GM19468 (cell line): Measurements from ENCODE around the gene KDM4B.

Source experiments
- ATAC-seq: cut with Tn5 transposase; IDR thresholded peaks from one replicate; pipeline ENCODE4 v1.9.1; 2021; ENCODE audit warnings: mild to moderate bottlenecking, moderate library complexity, moderate number of reproducible peaks; ENCODE audit not compliant: unreplicated experiment; ENCODE audit errors: extremely low read depth

The KDM4B gene

DNA sequence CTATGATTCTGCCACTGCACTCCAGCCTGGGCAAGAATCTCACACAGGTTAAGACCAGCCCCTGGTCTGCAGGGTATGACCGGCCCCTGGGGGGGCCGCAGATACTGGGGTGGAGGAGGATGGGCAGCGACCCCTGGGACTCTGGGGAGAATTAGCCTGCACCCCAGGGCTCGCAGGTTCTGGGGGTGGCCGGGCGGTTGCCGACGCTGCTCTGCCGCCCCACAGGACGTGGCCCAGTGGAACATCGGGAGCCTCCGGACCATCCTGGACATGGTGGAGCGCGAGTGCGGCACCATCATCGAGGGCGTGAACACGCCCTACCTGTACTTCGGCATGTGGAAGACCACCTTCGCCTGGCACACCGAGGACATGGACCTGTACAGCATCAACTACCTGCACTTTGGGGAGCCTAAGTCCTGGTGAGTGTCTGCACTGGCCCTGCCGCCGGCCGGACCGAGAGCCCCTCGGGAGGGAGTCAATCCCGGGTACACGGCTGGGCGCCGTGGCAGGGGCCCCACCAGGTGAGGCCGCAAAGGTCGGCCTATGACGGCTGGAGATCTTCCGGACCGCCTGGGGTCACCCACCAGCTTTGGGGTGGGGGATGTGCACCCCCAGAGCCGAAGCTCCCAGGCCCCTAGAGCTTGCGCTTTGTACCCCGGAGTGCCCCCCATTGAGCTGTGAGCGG is 78.5 kb downstream of the KDM4B start:
- ATAC-seq: no peak

DNA sequence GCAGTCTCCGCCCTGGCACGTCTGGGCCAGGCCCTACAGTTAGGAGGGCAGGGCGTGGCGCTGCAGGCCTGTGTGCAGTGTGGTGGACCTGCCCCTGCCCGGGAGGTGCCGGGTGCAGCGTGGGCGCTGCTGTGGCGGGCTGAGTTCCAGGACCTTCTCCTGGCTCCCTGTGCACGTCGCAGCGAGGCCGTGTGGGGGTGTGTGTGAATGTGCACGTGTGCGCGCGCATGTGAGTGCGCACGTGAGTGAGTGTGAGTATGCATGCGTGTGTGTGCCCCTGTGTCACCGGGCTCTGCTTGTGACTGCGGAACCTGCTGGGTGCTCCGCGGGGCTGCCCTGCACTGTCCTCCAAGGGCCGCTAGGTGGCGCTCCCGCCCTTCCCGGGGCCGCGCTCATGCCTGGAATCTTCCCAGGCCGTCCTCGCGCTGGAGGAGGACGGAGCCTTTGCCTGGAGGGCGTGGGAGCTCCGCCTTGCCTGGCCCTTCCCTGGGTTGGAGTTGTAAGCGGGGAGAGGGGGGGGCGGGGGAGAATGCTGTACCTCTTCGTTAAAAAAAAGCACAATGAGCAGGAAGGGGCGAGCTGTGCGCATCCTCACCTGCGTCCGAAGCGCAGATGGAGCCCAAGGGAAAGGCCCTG is 79.3 kb downstream of the KDM4B start:
- ATAC-seq: no peak

DNA sequence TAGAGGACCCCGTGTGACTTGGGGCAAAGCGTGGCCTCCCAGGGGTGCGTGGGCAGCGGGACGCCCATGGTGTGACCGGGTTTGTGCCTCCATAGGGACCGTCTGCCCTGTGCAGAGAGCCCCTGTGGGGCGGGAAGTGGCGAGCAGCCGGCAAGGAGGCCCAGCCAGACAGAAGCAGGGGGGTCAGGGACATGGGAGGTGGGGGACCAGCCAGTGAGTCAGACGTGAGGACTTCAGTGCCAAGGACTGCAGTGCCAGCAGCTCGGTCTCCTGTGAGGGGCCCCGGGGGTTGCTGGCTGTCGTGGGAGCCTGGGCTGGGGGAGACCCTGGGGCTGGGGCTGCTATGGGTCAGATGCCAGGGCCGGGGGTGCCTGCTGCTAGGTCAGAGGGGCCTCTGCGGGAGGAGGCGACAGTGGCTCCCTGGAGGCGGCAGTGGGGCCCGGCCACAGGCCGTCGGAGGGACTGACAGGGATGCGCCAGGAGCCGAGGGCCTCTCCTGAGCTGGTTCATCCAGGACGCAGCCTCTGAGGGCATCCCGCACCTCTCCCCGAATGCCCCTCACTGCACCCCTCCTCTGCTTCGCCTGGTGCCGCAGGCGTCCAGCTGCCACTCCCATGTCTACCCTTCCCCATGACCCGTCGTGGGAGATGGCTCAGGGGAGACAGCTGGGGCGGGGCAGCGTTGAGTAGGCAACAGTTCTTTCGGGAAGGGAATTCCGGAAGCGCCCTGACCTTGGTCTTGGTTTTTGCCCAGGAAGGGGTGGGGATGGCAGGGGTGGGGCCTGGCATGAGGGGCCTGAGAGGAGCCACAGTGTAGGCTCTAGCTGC is 80.0 kb downstream of the KDM4B start:
- no peak for ATAC-seq

DNA sequence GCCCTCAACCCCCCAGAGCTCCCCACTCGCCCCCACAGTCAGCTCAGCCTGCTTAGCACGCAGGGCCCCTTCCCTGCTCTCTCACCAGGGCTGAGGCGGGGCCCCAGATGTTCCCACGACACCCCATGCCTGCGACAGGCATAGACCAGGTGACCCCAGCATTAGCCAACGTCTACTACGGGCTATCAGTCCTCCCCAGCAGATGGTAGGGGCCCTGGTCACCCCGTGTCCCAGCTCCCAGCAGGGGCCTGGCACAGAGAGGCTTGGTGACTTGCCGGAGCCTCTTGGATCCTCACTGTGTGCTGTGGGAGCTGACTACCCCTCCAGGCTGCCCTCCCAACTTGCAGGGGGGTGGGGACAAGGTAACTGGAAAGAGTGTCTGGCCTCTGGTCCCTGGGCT is 80.6 kb downstream of the KDM4B start:
- no peak for ATAC-seq

DNA sequence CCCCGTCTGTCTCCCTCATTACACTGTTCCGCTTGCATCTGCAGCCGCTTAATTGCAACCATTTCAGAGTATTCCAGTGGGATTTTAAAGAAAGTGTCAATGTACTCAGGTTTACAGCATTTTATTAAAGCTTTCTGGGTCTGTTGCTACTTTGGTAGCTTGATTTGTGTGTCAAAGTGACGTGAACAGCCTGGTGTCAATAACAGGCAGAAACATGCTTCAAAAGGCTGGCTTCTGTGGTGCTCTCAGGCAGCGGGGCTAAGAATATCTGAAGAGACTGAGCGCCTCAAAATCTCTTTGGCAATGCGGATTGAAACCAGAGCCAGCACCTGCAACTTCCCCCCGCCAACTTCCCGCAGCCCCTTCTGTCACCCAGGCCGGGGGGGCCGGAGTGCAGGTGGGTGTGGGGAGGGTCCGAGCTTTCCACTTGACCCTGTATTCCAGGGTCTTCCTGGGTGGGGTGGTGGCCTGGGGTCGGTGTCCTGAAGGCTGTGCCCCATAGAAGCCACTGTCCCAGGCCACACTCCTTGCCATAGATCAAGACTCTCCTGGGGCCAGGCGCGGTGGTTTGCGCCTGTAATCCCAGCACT is 81.2 kb downstream of the KDM4B start:
- no peak for ATAC-seq

DNA sequence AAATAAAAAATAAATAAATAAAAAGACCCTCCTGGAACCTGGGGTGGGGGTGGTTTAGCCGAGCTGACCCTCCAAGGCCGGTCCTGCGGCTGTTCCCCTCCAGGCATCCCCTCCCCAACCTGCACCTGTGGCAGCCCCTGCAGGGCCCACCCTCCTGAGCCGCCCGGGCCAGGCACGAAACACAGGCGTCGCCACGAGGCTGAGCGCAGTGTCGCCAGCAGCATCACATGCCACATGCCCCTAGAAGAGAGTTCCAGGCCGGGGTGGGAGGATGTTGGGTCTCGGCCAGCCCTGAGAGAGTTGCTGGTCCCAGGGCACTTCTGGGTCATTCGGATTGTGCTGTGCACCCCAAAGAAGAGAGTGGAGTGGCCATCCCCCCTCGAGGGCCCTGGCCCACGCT is 82.0 kb downstream of the KDM4B start:
- no peak for ATAC-seq

DNA sequence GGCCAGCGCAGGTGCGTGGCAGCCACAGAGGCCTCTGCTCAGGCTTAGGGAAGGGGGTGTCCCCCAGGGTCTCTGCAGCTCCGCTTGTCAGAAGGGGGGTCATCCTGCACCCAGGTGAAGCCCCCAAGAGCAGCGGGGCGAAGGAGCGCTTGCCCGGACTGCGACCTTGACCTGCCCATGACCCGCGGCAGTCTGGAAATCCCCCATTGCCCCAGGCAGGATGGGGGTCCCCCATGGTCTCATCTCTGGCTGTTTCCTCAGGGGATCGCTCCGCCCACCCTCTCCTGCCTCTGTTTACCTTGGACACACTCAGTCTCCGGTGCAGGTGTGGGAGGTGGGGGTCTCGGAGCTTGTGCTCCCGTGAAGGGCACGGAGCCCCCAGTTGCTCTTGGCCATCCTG is 82.7 kb downstream of the KDM4B start:
- ATAC-seq: no peak

DNA sequence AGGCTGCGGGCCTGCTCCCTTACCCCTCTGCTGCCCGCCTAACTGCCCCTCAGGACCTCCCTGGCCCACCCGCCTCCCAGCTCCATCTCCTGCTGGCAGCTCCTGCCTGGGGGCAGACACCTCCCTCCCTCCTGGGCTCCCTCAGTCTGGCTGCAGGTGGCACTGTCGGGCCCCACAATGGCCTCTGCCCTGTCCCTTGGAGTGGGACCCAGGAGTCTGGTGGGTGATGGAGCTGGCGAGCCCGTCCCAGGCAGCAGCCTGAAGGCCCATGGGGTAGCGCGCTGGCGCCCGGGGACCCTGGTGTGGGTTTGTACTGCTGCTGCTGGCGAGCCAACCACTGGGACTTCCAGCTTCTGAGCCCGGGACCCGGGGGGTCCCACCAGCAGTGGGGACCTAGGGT is 83.6 kb downstream of the KDM4B start:
- no peak for ATAC-seq

DNA sequence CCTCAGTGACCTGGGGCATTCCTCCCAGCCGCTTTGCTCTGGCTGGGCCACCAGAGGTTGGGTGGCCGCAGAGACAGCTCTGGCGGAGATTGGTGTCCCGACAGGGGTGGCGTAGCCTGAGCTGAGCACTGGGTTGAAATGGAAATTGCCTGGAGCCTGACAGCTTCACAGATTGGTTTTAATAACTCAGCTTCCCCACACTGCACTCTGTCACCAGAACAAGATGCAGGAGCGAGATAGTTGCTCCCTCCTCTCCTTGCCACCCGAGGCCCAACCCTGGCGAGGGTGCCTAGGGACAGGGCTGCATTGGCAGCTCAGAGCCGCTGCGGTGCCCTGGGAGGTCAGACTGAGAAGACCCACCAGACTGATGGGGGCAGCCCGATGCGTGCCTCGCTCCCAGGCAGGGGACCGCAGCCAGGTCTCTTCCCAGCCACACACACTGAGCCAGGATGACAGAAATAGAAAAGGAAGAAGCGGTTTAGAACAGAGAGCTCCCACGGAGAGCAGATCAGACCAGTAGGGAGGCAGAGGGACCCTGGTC is 84.1 kb downstream of the KDM4B start:
- no peak for ATAC-seq

DNA sequence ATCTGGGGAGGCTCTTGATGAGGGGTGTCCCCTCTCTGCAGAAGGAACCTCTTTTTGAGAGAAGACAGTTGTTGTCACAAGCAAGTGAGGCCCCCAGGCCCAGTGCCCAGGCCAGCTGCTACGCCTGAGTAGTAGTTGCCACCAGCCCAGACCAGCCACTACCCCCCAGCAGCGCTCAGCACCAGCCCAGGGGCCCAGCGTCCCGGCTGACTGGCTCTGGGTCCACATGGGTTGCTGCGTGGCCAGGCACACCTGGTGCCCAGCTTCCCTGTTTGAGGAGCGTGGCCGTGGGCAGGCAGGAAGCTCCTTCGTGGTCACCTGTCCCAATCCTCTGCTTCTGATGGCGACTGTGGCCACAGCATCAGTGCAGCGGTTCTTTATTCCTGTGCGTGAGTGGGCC is 84.7 kb downstream of the KDM4B start:
- no peak for ATAC-seq

DNA sequence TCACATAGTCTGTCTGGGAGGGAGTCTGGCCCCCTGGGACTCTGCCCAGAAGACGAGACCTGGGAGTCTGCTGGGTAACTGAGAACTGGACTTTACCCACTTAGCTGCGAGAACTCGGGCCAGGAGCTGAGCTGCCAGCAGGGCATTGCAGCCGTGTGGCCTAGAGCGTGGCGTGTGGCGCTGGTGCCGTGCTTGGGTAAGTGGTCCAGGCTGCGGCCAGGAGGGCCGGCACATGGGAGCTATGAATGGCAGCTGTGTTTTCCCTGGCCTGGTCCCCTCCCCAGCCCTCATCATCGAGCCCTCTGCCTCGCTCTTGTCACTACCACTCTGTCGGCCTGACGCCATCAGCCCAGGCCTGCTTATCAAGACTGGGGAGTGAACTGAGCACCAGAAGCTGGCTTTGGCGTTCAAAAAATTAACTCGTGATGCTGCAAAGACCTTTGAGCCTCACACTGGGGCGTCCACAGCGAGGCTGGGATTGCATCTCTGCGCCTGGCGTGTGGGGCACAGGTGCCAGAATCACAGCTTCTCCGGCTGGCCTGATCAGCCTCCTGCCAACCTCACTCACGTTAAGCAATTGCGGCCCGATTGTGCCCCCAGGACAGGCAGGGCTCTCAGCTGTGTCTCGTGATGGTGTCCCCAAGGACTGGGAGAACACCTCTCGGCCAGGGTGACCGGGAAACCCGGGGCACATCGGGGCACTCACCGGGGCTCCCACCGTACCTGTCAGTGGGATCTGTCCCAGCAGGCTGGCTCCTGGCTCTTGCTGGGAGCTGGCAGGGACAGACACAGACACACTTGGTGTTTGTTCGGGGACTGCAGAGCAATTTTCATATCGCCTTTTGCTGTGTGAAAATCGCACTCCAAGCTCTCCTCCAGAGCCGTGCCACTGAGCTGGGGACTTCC is 85.9 kb downstream of the KDM4B start:
- no peak for ATAC-seq

DNA sequence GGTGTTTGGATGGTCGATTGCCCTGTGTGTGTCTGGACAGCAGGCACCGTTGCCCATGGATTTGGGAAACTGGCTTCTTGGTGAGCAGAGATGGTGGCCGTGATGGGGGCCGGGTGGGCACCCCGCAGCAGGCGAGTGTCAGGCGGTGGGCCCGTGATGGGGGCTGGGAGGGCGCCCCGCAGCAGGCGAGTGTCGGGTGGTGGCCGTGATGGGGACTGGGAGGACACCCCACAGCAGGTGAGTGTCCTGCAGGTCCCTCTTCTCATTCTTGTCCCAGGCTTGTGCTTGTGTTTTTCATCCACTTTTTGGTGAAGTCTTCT is 86.5 kb downstream of the KDM4B start:
- ATAC-seq: no peak

DNA sequence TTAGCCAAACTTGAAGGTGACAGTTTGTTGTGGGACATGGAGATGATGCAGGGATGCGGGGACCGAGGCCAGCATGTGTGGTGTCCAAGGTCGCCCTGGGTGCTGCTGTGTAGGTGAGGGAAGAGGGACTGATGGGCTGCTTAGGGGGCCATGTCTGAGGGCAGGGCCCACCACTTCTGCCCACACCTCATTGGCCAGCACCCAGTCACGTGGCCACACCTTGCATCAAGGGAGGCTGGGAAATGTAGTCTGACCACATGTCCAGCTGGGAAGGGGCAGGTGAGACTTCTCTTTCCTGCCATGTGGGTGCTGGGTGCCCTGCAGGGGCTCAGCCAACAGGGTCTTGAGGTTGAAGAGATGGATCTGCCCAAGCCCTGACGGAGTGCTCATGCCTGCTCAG is 88.9 kb downstream of the KDM4B start:
- ATAC-seq: no peak

DNA sequence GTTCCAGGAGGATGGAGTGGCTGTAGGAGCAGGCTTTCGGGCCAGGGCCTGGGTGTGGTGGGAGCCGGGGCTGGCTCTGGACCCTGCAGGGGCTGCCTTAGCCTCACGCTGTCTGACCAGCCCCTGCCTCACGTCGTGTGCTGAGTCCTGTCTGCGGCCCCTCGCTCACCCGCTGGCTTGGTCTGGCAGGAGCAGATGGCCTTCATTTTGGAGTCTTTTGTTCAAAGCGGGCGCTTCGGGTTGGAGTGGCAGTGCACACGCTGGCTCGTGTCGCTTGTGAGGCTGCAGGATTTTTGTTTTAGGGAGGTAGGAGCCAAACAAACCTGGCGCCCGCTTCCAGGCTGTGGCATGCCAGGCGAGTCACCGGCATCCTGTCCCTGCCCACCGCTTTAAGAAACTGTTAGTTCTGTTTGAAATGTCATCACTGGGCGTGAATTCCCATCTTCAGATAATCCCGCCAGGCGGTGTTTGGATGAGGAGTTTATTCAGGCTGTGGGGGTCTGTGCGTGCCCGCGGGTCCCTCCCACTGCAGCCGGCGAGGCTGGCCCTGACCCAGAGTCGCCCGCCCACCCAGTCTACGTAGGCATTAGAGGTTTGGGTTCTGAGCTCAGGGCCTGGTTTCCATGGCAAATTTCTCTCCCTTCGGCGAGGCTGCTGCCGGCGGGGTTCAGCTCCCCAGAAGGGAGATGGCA is 89.8 kb downstream of the KDM4B start:
- no peak for ATAC-seq

DNA sequence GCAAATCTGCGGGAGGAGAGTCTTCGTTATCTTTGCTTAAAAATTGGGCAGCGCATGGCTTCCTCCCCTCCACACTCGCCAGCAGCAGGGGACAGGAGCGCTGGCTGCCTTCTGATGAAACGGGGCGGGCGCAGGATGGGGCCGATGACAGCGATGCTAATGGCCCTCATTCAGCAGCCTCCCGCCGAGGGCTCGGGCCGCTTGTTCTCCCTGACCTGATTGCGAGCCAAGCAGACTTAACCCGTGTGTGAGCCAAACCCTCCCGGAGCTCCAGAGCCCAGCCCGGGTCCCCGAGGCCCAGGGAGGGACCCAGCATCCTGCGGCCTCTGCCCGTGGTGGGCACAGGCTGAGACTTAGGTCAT is 90.3 kb downstream of the KDM4B start:
- no peak for ATAC-seq

DNA sequence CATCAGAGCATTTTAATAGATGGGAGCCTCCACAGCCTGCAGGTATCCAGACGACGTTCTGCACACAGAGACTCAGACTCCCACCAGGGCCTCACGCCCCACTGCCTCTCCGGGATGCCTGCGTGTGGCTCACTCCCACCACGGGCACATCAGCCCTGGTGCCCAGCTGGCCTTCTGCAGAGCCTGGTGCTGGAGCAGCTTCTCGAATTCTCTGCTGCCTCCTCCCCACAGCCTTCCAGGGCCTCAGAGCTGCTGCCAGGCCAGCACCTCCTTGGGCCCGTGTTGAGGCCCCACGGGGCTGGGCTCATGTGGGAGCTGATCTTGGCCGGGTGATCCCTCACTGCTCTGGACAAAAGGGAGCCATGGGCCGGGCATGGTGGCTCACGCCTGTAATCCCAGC is 90.9 kb downstream of the KDM4B start:
- ATAC-seq: no peak

DNA sequence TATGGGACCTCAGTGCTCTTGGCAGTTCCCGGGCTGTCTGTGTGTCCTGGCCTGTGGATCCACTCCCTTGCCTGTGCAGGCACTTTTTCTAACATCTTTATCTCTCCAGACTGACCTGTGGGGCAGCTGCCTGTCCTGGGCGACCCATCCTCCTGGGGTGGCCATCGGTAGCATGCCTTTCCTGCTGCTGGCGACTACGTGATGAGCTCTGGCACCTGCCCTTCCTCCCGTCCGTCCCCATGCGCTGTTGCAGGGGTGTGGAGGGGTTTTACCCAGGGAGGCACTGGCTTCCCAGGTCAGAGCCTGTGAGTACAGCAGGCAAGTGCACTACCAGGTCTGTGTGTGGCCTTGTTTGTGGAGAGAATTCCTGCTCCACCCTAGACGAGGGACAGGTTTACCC is 93.3 kb downstream of the KDM4B start:
- ATAC-seq: no peak

DNA sequence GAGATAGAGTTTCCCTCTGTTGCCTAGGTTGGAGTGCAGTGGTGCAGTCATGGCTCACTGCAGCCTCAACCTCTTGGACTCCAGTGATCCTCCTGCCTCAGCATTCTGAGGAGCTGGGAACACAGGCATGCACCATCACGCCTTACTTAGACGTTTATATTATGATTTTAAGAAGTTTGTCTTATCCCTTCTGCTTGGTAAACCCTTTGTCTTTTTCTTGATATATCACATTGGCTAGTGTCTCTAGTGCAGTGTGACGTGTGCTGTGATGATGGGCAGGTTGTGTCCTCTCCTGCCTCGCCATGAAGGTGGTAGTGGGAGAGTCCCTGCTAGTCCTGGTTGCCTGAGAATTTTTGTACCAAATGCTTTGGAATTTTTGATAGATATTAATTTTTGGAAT is 93.9 kb downstream of the KDM4B start:
- ATAC-seq: no peak

DNA sequence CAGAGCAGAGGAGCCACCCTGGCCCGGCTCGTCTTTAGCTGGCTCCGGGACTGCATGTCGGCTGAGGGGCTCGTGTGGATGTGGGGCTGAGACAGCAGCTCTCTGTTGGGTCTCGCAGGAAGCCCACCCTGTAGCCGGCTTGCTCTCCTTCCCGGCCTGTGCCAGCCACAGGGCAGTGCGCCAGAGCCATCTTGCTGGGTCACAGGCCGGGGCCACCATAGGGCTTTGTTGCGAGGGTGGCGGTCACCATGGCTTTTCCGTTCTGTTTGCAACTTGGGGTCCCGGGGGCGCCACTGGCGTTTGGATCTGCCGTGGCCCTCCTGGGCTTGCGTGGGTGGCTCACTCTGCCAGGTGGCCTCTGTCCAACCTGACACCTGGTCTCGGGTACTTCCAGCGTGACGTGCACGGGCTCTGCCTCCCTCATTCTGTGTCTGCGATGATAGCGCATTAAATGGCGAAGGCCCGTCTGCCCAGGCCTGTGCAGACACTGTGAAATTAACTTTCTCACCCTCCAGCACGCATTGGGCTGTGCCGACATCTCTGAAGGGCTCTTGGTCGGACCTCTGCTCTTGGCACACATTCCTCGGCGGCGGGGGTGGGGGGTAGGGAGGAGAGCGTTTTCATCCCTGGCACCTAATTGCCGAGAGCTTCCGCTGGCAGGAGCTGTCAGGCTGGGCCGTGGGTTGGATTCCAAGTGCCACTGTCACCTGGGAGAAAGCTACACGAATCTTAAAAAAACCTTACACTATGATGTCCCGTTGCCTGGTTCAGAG is 95.1 kb downstream of the KDM4B start:
- ATAC-seq: no peak
